ENCODE measurements around the gene R3HDM2. TPM values are rescaled to one million over a fixed set of nuclear protein-coding genes. Genes with fewer than 3 reads are reported as not detected.

The R3HDM2 gene
- total and polyA plus RNA-seq, 2 of the 13 experiments (the other 11 are each of a cell fraction or from before 2014, with no cell fraction given) = 11.1 to 23.5 TPM

DNA sequence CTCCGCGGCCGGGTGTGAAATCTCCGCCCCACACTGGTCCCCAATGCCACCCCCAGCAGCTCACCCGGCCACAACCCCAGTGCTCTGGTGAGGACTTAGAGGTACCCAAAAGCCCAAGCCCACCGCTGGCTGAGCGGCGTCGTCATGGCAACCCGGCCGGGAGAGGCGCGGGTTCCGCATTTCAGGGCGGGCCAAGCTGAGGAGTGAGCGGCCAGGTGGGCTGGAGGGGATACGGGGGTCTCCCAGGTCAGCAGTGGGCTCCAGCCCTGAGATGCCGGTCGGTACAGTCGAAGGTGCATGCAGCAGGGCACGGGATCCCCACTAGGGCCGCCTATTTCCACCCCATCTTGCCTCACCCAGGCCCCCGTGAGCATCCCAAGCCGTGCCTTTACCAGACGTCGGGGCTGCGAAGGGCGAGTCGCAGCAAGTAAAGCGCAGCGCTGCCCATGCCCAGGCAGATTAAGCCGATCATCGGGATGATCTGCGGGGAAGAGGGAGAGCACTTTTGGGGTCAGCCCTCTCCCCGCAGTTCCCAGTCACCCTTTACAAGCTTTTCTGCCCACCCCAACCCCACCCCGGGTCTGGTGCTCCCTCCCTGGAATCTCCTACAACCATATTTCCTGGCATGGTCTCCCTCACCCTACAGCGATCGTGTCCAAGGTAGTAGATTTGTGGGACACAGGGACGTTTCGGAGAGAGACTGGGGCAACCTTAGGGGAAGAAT lies 194.5 kb downstream of the R3HDM2 start:
- in situ Hi-C loops (cut with HindIII; ENCODE audit: extremely low pct_ligation_motif_present, low pct_unique_long_range_greater_than_20kb) (no loop called here), intact Hi-C loops (cut with micrococcal nuclease; ENCODE audit: unreplicated experiment) (no loop called here)
- H3K27ac ChIP-seq (ENCODE audit: extremely low read length, insufficient read depth, low read length) = no peak overlapping the region
- ChIA-PET CTCF (ENCODE audit: low intra/inter-chr PET ratio, low total read pairs) (interaction anchor here (11.7 kb wide), 1 partner anchor 23 kb away, joined by 308 read pairs; the partner anchor contains the start of gene NXPH4), POLR2A (interaction anchor here (1.3 to 1.4 kb wide), 2 partner anchors 12 to 105 kb away, joined by 3 read pairs; no protein-coding TSS in a partner anchor)
- WGBS (ENCODE audit: low lambda C conversion rate) = 87% methylated on average over 28 of the region's 40 CpGs
- H3K4me2 ChIP-seq (ENCODE audit: low read depth, low read length) = no peak overlapping the region; the same call in 1 of the 2 replicates
- peaks cover 13 to 22% of the 10 kb centered on the region in 2 experiments for H3K27me3 ChIP-seq (ENCODE audit: control insufficient read depth in 1 of 2, insufficient read depth in 2 of 2, low read length in 2 of 2)
- FAIRE-seq = no peak
- peaks cover 12% of the 10 kb centered on the region; the same call in 1 of the 2 replicates for H4K20me1 ChIP-seq (ENCODE audit: insufficient read depth, low read length)
- BruUV-seq (replicated peaks) = no TSS peak
- no peak for ATAC-seq
- H3K36me3 ChIP-seq (replicated peaks in 1 of 2; ENCODE audit: control insufficient read depth in 1 of 2, insufficient read depth in 2 of 2, low read length in 2 of 2) = peaks cover 19 to 29% of the 10 kb centered on the region in 2 experiments
- H3K4me3 ChIP-seq (replicated peaks in 1 of 3; ENCODE audit: insufficient read depth in 1 of 3, low read depth in 2 of 3, low read length in 3 of 3) = peak overlapping the region in 1 of 3 experiments; percentile 13; a peak in 3 of 6 replicates
- H3K4me1 ChIP-seq (ENCODE audit: insufficient read depth, low read length) = peaks cover 85% of the 10 kb centered on the region
- H3K9me3 ChIP-seq (ENCODE audit: low read length) = no peaks in the 10 kb centered on the region
- DNase-seq (ENCODE audit: low spot score) = no peak
- peaks cover 7% of the 10 kb centered on the region for H3K79me2 ChIP-seq (ENCODE audit: insufficient read depth, low read length)
- H3K9ac ChIP-seq (ENCODE audit: insufficient read depth, low read depth, low read length) = no peak overlapping the region
- no peak overlapping the region for H2AFZ ChIP-seq (ENCODE audit: low read length)
- TF ChIP-seq KDM2A (CRISPR knock-in tag; IDR thresholded peaks at IDR 0.05; ENCODE audit: borderline replicate concordance, low read depth) (peak; percentile 2; the same call in 1 of the 2 replicates), ZSCAN12 (CRISPR knock-in tag; IDR thresholded peaks at IDR 0.05) (no peak), ZSCAN22 (CRISPR knock-in tag; IDR thresholded peaks at IDR 0.05) (no peak), RFX3 (CRISPR knock-in tag; IDR thresholded peaks at IDR 0.05) (no peak), GABPB1 (CRISPR knock-in tag; IDR thresholded peaks at IDR 0.05) (peak; percentile 26; the same call in 1 of the 2 replicates), NR2C2 (CRISPR knock-in tag; IDR thresholded peaks at IDR 0.05; ENCODE audit: borderline replicate concordance) (no peak), ZNF577 (CRISPR knock-in tag; IDR thresholded peaks at IDR 0.05; ENCODE audit: borderline replicate concordance, low read depth) (no peak), ZNF263 (CRISPR knock-in tag; IDR thresholded peaks at IDR 0.05) (0 out of 2 replicates have a peak, but pooled peaks have one; percentile 9), ZBTB38 (CRISPR knock-in tag; IDR thresholded peaks at IDR 0.05) (peak; percentile 32; the same call in 1 of the 2 replicates), SOX5 (CRISPR knock-in tag; IDR thresholded peaks at IDR 0.05; ENCODE audit: borderline replicate concordance) (no peak), ZNF441 (CRISPR knock-in tag; IDR thresholded peaks at IDR 0.05; ENCODE audit: borderline replicate concordance) (no peak), ZNF761 (CRISPR knock-in tag; conservative IDR thresholded peaks at IDR 0.05) (no peak), RBM22 (optimal IDR thresholded peaks at IDR 0.05; ENCODE audit: low read length) (peak; percentile 12)
- TF ChIP-seq, protein P1, sequence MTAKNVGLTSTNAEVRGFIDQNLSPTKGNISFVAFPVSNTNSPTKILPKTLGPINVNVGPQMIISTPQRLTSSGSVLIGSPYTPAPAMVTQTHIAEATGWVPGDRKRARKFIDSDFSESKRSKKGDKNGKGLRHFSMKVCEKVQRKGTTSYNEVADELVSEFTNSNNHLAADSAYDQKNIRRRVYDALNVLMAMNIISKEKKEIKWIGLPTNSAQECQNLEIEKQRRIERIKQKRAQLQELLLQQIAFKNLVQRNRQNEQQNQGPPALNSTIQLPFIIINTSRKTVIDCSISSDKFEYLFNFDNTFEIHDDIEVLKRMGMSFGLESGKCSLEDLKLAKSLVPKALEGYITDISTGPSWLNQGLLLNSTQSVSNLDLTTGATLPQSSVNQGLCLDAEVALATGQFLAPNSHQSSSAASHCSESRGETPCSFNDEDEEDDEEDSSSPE (CRISPR knock-in tag; IDR thresholded peaks at IDR 0.05) = no peak
- TF ChIP-seq, protein P2, sequence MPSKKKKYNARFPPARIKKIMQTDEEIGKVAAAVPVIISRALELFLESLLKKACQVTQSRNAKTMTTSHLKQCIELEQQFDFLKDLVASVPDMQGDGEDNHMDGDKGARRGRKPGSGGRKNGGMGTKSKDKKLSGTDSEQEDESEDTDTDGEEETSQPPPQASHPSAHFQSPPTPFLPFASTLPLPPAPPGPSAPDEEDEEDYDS (CRISPR knock-in tag; IDR thresholded peaks at IDR 0.05) = no peak
- TF ChIP-seq, protein P3, sequence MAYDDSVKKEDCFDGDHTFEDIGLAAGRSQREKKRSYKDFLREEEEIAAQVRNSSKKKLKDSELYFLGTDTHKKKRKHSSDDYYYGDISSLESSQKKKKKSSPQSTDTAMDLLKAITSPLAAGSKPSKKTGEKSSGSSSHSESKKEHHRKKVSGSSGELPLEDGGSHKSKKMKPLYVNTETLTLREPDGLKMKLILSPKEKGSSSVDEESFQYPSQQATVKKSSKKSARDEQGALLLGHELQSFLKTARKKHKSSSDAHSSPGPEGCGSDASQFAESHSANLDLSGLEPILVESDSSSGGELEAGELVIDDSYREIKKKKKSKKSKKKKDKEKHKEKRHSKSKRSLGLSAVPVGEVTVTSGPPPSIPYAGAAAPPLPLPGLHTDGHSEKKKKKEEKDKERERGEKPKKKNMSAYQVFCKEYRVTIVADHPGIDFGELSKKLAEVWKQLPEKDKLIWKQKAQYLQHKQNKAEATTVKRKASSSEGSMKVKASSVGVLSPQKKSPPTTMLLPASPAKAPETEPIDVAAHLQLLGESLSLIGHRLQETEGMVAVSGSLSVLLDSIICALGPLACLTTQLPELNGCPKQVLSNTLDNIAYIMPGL (CRISPR knock-in tag; IDR thresholded peaks at IDR 0.05; ENCODE audit: borderline replicate concordance in 1 of 2, low read depth in 1 of 2) = no peak
